Esophagus squamous epithelium (tissue), 5 donors: ENCODE results near the gene GABARAPL1. TPM values are rescaled to one million over a fixed set of nuclear protein-coding genes. Genes with fewer than 3 reads are reported as not detected.

Experiments
- DNase-seq: peaks from one replicate; lab custom pipeline; 2025; lab: John Stamatoyannopoulos, UW
- H3K27ac ChIP-seq, 4 donors: fragments of 200-600 bp; sonication (generic); one replicate each; pipeline ENCODE4 v1.5.1; 2016 to 2019; ENCODE audit warnings: mild to moderate bottlenecking in 1 of 4
- H3K27me3 ChIP-seq, 4 donors: fragments of 200-600 bp; sonication (generic); 1 replicate in 3 of 4; 2 replicates in 1 of 4; pipeline versions ENCODE4 v1.5.1 to v1.6.0; 2017 to 2021; ENCODE audit warnings: antibody characterized with exemption in 1 of 4
- H3K36me3 ChIP-seq, 3 donors: fragments of 200-600 bp; sonication (generic); one replicate each; pipeline ENCODE4 v1.5.1; 2016 to 2019
- H3K4me1 ChIP-seq, 3 donors: fragments of 200-600 bp; sonication (generic); one replicate each; pipeline ENCODE4 v1.5.1; 2017 to 2019
- H3K4me3 ChIP-seq, 4 donors: fragments of 200-600 bp; sonication (generic); 1 replicate in 3 of 4; 2 replicates in 1 of 4; pipeline ENCODE4 v1.5.1; 2016 to 2019; ENCODE audit warnings: mild to moderate bottlenecking in 2 of 4, moderate library complexity in 1 of 4
- H3K9me3 ChIP-seq, 3 donors: fragments of 200-600 bp; sonication (generic); one replicate each; pipeline ENCODE4 v1.5.1; 2016 to 2019
- POLR2A ChIP-seq, 4 donors: fragments of 450-650 bp; IDR thresholded peaks; one replicate each; pipeline ENCODE4 v1.6.1; 2017; ENCODE audit warnings: antibody characterized with exemption in 4 of 4, mild to moderate bottlenecking in 4 of 4, moderate library complexity in 3 of 4
- WGBS, 2 donors: methylation state at CpG; one replicate each; pipeline ENCODE4 v1.1.5; 2018; 5-methylcytosine and 5-hydroxymethylcytosine counted together
- intact Hi-C: fragments of 100-400 bp; cut with DNase I; formaldehyde crosslinking; loops from one replicate; pipeline ENCODE4 v1.15.0; 2022
- total RNA-seq, 4 donors: library from RNA; depleted of rRNA; stranded (reverse); fragments of >200 nt; gene quantifications; one replicate each; pipeline ENCODE4 v1.1.0, GENCODE V29; 2016
- TF ChIP-seq, protein P1 (sequence below), 6 experiments: fragments of 450-650 bp in 4 of 6; fragments of 200-600 bp in 2 of 6; sonication (generic) in 2 of 6; IDR thresholded peaks; one replicate each; pipeline ENCODE4 v1.5.1; 2016 to 2019; ENCODE audit warnings: antibody characterized with exemption in 6 of 6, mild to moderate bottlenecking in 4 of 6, moderate library complexity in 4 of 6
- donor health status: DM: yes; HTN: yes; CAD: no.

Gene GABARAPL1
- total RNA-seq, 4 donors from 2014 or later: 10.3 to 65.2 (median 24.5) TPM

DNA sequence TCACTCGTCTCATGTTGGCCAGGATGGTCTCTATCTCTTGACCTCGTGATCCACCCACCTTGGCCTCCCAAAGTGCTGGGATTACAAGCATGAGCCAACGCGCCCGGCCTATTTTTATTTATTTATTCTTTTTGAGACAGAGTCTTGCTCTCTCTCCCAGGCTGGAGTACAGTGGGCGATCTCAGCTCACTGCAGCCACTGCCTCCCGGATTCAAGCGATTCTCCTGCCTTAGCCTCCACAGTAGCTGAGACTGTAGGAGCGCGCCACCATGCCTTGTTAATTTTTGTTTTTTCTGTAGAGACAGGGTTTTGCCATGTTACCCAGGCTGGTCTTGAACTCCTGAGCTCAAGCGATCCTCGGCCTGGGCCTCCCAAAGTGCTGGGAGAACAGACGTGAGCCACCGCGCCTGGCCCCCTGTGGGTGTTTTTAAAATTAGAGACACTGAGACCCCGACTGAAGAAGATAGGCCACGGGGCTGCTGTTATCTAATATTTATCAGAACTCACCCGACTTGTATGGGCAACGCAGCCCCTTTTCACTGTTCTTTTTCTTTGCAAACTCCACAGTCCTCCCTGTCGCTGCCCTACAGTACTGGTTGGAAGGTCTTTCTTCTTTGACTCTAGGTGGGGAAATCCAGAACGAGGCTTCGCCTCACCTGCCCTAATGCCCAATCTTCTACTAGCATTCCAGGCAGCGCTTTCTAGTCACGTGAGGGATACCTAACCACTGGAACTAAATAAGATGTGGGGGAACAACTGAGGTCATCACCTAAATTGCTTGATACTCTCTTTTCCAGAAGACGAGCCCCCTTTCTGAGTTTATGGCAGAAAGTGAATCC lies 1.4 kb upstream of the GABARAPL1 start:
- Histone ChIP-seq H3K4me3 (peak overlapping the region in 3 of 4 donors; percentile 82 to 88 (median 87)), H3K9me3 (no peaks in the 10 kb centered on the region), H3K36me3 (no peaks in the 10 kb centered on the region), H3K4me1 (peaks cover 3 to 33% (median 9%) of the 10 kb centered on the region in 3 donors), H3K27ac (peak overlapping the region; percentile 94 to 100 (median 99)), H3K27me3 (no peaks in the 10 kb centered on the region)
- 87 to 92% methylated on average over 22 to 25 of the region's 25 CpGs for WGBS, 2 donors
- TF ChIP-seq, protein P1, sequence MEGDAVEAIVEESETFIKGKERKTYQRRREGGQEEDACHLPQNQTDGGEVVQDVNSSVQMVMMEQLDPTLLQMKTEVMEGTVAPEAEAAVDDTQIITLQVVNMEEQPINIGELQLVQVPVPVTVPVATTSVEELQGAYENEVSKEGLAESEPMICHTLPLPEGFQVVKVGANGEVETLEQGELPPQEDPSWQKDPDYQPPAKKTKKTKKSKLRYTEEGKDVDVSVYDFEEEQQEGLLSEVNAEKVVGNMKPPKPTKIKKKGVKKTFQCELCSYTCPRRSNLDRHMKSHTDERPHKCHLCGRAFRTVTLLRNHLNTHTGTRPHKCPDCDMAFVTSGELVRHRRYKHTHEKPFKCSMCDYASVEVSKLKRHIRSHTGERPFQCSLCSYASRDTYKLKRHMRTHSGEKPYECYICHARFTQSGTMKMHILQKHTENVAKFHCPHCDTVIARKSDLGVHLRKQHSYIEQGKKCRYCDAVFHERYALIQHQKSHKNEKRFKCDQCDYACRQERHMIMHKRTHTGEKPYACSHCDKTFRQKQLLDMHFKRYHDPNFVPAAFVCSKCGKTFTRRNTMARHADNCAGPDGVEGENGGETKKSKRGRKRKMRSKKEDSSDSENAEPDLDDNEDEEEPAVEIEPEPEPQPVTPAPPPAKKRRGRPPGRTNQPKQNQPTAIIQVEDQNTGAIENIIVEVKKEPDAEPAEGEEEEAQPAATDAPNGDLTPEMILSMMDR (IDR thresholded peaks at IDR 0.05): no peak
- no peak for TF ChIP-seq POLR2A (IDR thresholded peaks at IDR 0.05)
- DNase-seq: no peak
- intact Hi-C loops: no loop called here

GRCh38 chr12:10211940-10212738 lies 538 bp upstream of the GABARAPL1 start:
- peak overlapping the region; percentile 54 to 88 (median 84) for H3K4me3 ChIP-seq
- peak overlapping the region; percentile 94 to 100 (median 99) for H3K27ac ChIP-seq
- peak; percentile 49 for DNase-seq
- H3K36me3 ChIP-seq: peaks cover 0 to under 1% (median 0%) of the 10 kb centered on the region in 3 donors
- H3K4me1 ChIP-seq: peaks cover 3 to 34% (median 9%) of the 10 kb centered on the region in 3 donors
- H3K9me3 ChIP-seq: no peaks in the 10 kb centered on the region
- WGBS, 2 donors: 38 to 41% methylated on average over 23 to 31 of the region's 40 CpGs
- intact Hi-C loops: no loop called here
- no peaks in the 10 kb centered on the region for H3K27me3 ChIP-seq
- peak in 3 of 4 donors; percentile 33 to 93 (median 67) for TF ChIP-seq POLR2A (IDR thresholded peaks at IDR 0.05)
- TF ChIP-seq, protein P1 (IDR thresholded peaks at IDR 0.05): peak in 1 of 6 experiments; percentile 11

DNA sequence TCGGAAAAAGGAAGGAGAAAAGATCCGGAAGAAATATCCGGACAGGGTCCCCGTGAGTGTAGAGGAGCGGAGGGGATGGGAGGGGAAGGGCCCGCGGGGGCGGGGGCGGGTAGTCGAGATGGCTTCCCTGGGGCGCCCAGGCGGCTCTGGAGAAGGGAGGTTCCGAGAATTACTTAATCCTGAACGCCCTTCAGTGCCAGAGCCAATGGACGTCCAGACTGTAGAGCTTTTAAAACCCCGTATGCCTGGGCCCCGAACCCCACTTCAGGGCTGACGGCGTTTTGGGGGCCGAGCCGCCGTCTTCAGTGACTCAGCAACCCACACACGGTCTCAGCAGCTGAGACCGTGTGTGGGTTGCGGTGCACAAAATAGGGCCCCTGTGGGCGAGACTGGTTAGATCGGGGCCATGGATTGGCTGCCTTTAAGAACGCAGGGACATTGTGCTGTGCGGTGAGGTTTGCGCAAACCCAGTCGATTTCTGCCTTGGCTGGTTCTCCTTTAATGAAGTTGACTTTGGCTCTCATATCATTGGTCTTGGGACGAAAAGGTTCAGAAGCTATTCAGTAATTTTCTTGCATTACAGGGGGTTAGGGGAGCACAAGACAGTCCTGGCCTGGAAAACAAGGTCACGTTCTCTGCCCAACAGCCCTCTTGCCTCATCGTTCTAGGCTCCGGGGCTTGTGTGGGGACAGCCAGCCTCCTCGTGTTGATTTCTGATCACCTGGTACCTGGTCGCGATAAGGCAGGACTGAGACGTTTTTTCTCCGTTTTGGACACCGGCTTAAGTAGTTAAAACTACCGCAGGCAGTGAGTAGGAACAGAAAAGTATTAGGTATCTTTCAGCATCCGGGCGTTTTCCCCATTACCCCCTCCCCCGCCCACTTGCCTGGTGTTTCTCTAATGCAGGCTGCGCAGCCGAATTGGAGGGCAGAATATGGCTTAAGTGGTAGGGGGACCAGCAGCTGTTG lies 775 bp downstream of the GABARAPL1 start:
- intact Hi-C loops: no loop called here
- Histone ChIP-seq H3K4me3 (peak overlapping the region; percentile 54 to 88 (median 84)), H3K4me1 (peaks cover 3 to 39% (median 9%) of the 10 kb centered on the region in 3 donors), H3K27me3 (no peaks in the 10 kb centered on the region), H3K36me3 (peaks cover 0 to 14% (median 0%) of the 10 kb centered on the region in 3 donors), H3K27ac (peak overlapping the region; percentile 94 to 100 (median 99)), H3K9me3 (no peaks in the 10 kb centered on the region)
- no peak for DNase-seq
- TF ChIP-seq POLR2A (IDR thresholded peaks at IDR 0.05): peak in 3 of 4 donors; percentile 28 to 76 (median 71)
- TF ChIP-seq, protein P1 (IDR thresholded peaks at IDR 0.05): no peak
- WGBS, 2 donors: 0 to 1% methylated on average over 9 to 30 of the region's 47 CpGs

DNA sequence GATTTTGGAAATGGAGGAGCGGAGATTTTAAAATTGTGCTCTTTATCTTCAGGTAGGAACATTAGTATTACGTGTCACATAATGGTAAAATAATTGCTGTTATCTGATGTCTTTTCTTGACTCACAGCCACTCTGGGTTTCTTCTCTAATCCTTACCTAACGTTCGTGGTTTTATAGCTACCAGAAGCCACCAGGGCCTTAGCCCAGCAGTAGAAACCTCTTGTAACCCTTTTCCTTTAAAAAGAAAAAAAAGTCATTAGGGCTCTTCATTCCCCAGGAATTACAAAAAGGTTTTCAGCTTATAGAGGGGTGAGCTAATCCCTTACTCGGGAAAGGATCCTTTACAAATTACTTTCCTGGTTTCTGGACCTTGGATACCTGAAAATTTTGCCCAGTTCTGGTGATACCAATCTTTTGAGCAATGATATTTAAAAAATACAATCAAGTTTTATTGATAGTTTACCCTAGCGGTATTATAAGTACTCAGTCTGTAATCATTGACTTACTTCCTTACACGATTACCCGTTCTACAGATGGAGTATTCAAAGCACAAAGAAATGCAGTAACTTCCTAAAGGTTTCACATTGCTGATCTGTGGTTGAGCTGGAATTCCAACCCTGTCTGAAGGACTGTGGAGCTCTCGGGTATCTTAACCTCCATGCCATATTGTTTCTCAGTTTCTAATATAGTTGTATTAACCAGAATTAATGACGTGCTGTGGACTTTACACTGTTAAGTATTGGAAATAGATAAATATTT lies 1.6 kb downstream of the GABARAPL1 start:
- peaks cover 3 to 39% (median 9%) of the 10 kb centered on the region in 3 donors for H3K4me1 ChIP-seq
- H3K36me3 ChIP-seq: peaks cover 0 to 22% (median 0%) of the 10 kb centered on the region in 3 donors
- WGBS, 2 donors: 24 to 25% methylated on average over 10 of the region's 10 CpGs
- TF ChIP-seq, protein P1 (IDR thresholded peaks at IDR 0.05): no peak
- TF ChIP-seq POLR2A (IDR thresholded peaks at IDR 0.05): no peak
- H3K9me3 ChIP-seq: no peaks in the 10 kb centered on the region
- peak overlapping the region; percentile 94 to 100 (median 99) for H3K27ac ChIP-seq
- H3K27me3 ChIP-seq: no peaks in the 10 kb centered on the region
- peak overlapping the region; percentile 54 to 88 (median 84) for H3K4me3 ChIP-seq
- DNase-seq: no peak
- intact Hi-C loops: no loop called here
